HepG2 (cell line): ENCODE results near the gene OSGIN1. TPM values are rescaled to one million over a fixed set of nuclear protein-coding genes. Genes with fewer than 3 reads are reported as not detected.

Experiments used
- ARNT ChIP-seq: fragments of 450-650 bp; IDR thresholded peaks from 2 replicates; pipeline ENCODE4 v1.6.1; 2017
- ATF4 ChIP-seq, 2 experiments: fragments of 450-650 bp in 1 of 2; sonication (generic) in 1 of 2; formaldehyde crosslinking; IDR thresholded peaks; 2 replicates each; pipeline versions ENCODE4 v1.5.0 to v1.8.0; 2020 to 2022; ENCODE audit warnings: mild to moderate bottlenecking in 1 of 2, missing genetic modification reagents in 1 of 2
- BHLHE40 ChIP-seq: IDR thresholded peaks from 2 replicates; pipeline ENCODE4 v1.6.1; 2011; ENCODE audit warnings: low read length, improper control_type of control experiment
- CEBPG ChIP-seq: IDR thresholded peaks from 2 replicates; pipeline ENCODE4 v1.6.1; 2016
- ELF3 ChIP-seq: IDR thresholded peaks from 2 replicates; pipeline ENCODE4 v1.6.1; 2016; ENCODE audit warnings: missing genetic modification reagents, missing compliant biosample characterization
- EP300 ChIP-seq, 3 experiments: sonication (generic) in 1 of 3; formaldehyde crosslinking in 1 of 3; IDR thresholded peaks; 2 replicates each; pipeline versions ENCODE4 v1.5.1 to v1.6.1; 2011 to 2020; ENCODE audit warnings: low read depth in 2 of 3, low read length in 2 of 3, borderline replicate concordance in 1 of 3, improper control_type of control experiment in 1 of 3, mild to moderate bottlenecking in 1 of 3, missing genetic modification reagents in 1 of 3, moderate library complexity in 1 of 3
- FOXK1 ChIP-seq: sonication (generic); formaldehyde crosslinking; IDR thresholded peaks from 2 replicates; pipeline ENCODE4 v1.4.0; 2020; ENCODE audit warnings: low read depth, missing genetic modification reagents, borderline replicate concordance
- GFI1 ChIP-seq: sonication (generic); formaldehyde crosslinking; IDR thresholded peaks from 2 replicates; pipeline ENCODE4 v1.5.0; 2020; ENCODE audit warnings: missing genetic modification reagents, mild to moderate bottlenecking, borderline replicate concordance
- HMGA1 ChIP-seq: sonication (generic); formaldehyde crosslinking; conservative IDR thresholded peaks from 2 replicates; pipeline ENCODE4 v1.4.0; 2020; ENCODE audit warnings: missing genetic modification reagents
- HOXA7 ChIP-seq: sonication (generic); formaldehyde crosslinking; IDR thresholded peaks from 2 replicates; pipeline ENCODE4 v1.8.1; 2022; ENCODE audit warnings: mild to moderate bottlenecking, missing genetic modification reagents, moderate library complexity
- IRF1 ChIP-seq: sonication (generic); formaldehyde crosslinking; IDR thresholded peaks from 2 replicates; pipeline ENCODE4 v1.4.0; 2020; ENCODE audit warnings: low read depth, mild to moderate bottlenecking, missing genetic modification reagents
- KDM4B ChIP-seq: sonication (generic); formaldehyde crosslinking; IDR thresholded peaks from 2 replicates; pipeline ENCODE4 v1.4.0; 2020; ENCODE audit warnings: missing genetic modification reagents
- NR3C1 ChIP-seq: sonication (generic); formaldehyde crosslinking; IDR thresholded peaks from 2 replicates; pipeline ENCODE4 v1.4.0; 2020; ENCODE audit warnings: missing genetic modification reagents
- PHF5A ChIP-seq: IDR thresholded peaks from one replicate; pipeline ENCODE4 v1.6.1; 2018; ENCODE audit warnings: low read depth, missing genetic modification reagents; ENCODE audit not compliant: unreplicated experiment
- SOX13 ChIP-seq, 3 experiments: fragments of 450-650 bp in 1 of 3; sonication (generic) in 1 of 3; formaldehyde crosslinking in 1 of 3; IDR thresholded peaks in 2 of 3; conservative IDR thresholded peaks in 1 of 3; 2 replicates each; pipeline versions ENCODE4 v1.5.0 to v1.6.1; 2016 to 2020; ENCODE audit warnings: antibody characterized with exemption in 1 of 3, mild to moderate bottlenecking in 1 of 3, missing compliant biosample characterization in 1 of 3, missing genetic modification reagents in 1 of 3, moderate library complexity in 1 of 3
- SPEN ChIP-seq: sonication (generic); formaldehyde crosslinking; IDR thresholded peaks from 2 replicates; pipeline ENCODE4 v1.5.1; 2020; ENCODE audit warnings: low read depth, mild to moderate bottlenecking, missing genetic modification reagents
- THAP11 ChIP-seq: IDR thresholded peaks from 2 replicates; pipeline ENCODE4 v1.6.1; 2016; ENCODE audit warnings: missing biosample characterization, missing genetic modification reagents
- ZFX ChIP-seq: sonication (generic); formaldehyde crosslinking; IDR thresholded peaks from 2 replicates; pipeline ENCODE4 v1.4.0; 2020; ENCODE audit warnings: mild to moderate bottlenecking, low read depth, missing genetic modification reagents, moderate library complexity
- ZNF331 ChIP-seq: sonication (generic); formaldehyde crosslinking; IDR thresholded peaks from 2 replicates; pipeline ENCODE4 v1.4.0; 2020; ENCODE audit warnings: missing genetic modification reagents
- ZNF644 ChIP-seq: IDR thresholded peaks from 2 replicates; pipeline ENCODE4 v1.6.1; 2016; ENCODE audit warnings: low read depth
- polyA plus RNA-seq, 8 experiments: library from polyadenylated mRNA; depleted of rRNA in 3 of 8; stranded (reverse) in 7 of 8; unstranded in 1 of 8; fragments of >200 nt; fragmentation: Illumina TruSeq in 4 of 8; extraction: Trizol in 4 of 8; gene quantifications; 2 replicates each; pipeline versions ENCODE4 v1.2.1 to v1.2.3, GENCODE V29; 2011 to 2016; ENCODE audit warnings: low read depth in 4 of 8, missing spikeins in 1 of 8, mixed read lengths in 1 of 8; ENCODE audit not compliant: insufficient read depth in 1 of 8
- total RNA-seq, 5 experiments: library from RNA; depleted of rRNA; stranded (reverse); fragments of >200 nt; fragmentation: Illumina TruSeq; extraction: Trizol; gene quantifications; 2 replicates each; pipeline ENCODE4 v1.2.3, GENCODE V29; 2016; ENCODE audit warnings: low read depth in 1 of 5
- TF ChIP-seq, protein P1 (sequence below): sonication (generic); formaldehyde crosslinking; IDR thresholded peaks from 2 replicates; pipeline ENCODE4 v1.4.0; 2020; ENCODE audit warnings: missing genetic modification reagents, mild to moderate bottlenecking, borderline replicate concordance
- TF ChIP-seq, protein P2 (sequence below): IDR thresholded peaks from 2 replicates; pipeline ENCODE4 v1.6.1; 2016
- TF ChIP-seq, protein P3 (sequence below): IDR thresholded peaks from 2 replicates; pipeline ENCODE4 v1.6.1; 2016; ENCODE audit warnings: missing compliant biosample characterization, missing genetic modification reagents, borderline replicate concordance

The OSGIN1 gene
- total and polyA plus RNA-seq, 2 of the 13 experiments (the other 11 are each of a cell fraction or from before 2014, with no cell fraction given), result 20.5 to 27.1 TPM

GRCh38 chr16:83994087-83994486 lies 41.0 kb downstream of the OSGIN1 start (continued):
- TF ChIP-seq ZNF644 (CRISPR knock-in tag) (0 out of 2 replicates have a peak, but pooled peaks have one; percentile 51), IRF1 (CRISPR knock-in tag) (no peak), HMGA1 (CRISPR knock-in tag) (no peak), THAP11 (peak; percentile 74), ATF4 (CRISPR knock-in tag; IDR thresholded peaks at IDR 0.05) (peak in 1 of 2 experiments; percentile 98; a peak in 2 of 4 replicates), SPEN (CRISPR knock-in tag) (no peak), FOXK1 (CRISPR knock-in tag) (peak; percentile 68; the same call in 1 of the 2 replicates), CEBPG (peak; percentile 97), ZFX (CRISPR knock-in tag) (no peak), GFI1 (CRISPR knock-in tag) (no peak), BHLHE40 (peak; percentile 73), EP300 (IDR thresholded peaks at IDR 0.05; ENCODE audit: low read depth in 2 of 2, low read length in 2 of 2) (peak in 1 of 2 experiments; percentile 52; a peak in 2 of 4 replicates), EP300 (CRISPR knock-in tag; IDR thresholded peaks at IDR 0.05; ENCODE audit: borderline replicate concordance) (no peak), PHF5A (no peak), HOXA7 (CRISPR knock-in tag) (no peak), ZNF331 (peak; percentile 43; the same call in 1 of the 2 replicates), SOX13 (IDR thresholded peaks at IDR 0.05) (no peak), SOX13 (CRISPR knock-in tag; conservative IDR thresholded peaks at IDR 0.05 in 1 of 2, IDR thresholded peaks at IDR 0.05 in 1 of 2) (peak in 1 of 2 experiments; percentile 76; a peak in 2 of 4 replicates), NR3C1 (no peak), ARNT (no peak), KDM4B (CRISPR knock-in tag) (0 out of 2 replicates have a peak, but pooled peaks have one; percentile 64), ELF3 (CRISPR knock-in tag) (peak; percentile 90)
- TF ChIP-seq, protein P1, sequence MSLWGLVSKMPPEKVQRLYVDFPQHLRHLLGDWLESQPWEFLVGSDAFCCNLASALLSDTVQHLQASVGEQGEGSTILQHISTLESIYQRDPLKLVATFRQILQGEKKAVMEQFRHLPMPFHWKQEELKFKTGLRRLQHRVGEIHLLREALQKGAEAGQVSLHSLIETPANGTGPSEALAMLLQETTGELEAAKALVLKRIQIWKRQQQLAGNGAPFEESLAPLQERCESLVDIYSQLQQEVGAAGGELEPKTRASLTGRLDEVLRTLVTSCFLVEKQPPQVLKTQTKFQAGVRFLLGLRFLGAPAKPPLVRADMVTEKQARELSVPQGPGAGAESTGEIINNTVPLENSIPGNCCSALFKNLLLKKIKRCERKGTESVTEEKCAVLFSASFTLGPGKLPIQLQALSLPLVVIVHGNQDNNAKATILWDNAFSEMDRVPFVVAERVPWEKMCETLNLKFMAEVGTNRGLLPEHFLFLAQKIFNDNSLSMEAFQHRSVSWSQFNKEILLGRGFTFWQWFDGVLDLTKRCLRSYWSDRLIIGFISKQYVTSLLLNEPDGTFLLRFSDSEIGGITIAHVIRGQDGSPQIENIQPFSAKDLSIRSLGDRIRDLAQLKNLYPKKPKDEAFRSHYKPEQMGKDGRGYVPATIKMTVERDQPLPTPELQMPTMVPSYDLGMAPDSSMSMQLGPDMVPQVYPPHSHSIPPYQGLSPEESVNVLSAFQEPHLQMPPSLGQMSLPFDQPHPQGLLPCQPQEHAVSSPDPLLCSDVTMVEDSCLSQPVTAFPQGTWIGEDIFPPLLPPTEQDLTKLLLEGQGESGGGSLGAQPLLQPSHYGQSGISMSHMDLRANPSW (CRISPR knock-in tag), result no peak
- TF ChIP-seq, protein P2, sequence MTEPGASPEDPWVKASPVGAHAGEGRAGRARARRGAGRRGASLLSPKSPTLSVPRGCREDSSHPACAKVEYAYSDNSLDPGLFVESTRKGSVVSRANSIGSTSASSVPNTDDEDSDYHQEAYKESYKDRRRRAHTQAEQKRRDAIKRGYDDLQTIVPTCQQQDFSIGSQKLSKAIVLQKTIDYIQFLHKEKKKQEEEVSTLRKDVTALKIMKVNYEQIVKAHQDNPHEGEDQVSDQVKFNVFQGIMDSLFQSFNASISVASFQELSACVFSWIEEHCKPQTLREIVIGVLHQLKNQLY, result 0 out of 2 replicates have a peak, but pooled peaks have one; percentile 18
- TF ChIP-seq, protein P3, sequence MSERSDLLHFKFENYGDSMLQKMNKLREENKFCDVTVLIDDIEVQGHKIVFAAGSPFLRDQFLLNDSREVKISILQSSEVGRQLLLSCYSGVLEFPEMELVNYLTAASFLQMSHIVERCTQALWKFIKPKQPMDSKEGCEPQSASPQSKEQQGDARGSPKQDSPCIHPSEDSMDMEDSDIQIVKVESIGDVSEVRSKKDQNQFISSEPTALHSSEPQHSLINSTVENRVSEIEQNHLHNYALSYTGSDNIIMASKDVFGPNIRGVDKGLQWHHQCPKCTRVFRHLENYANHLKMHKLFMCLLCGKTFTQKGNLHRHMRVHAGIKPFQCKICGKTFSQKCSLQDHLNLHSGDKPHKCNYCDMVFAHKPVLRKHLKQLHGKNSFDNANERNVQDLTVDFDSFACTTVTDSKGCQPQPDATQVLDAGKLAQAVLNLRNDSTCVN, result 0 out of 2 replicates have a peak, but pooled peaks have one; percentile 17
